Measurements from ENCODE around the gene ZNF559.

The ZNF559 gene

DNA sequence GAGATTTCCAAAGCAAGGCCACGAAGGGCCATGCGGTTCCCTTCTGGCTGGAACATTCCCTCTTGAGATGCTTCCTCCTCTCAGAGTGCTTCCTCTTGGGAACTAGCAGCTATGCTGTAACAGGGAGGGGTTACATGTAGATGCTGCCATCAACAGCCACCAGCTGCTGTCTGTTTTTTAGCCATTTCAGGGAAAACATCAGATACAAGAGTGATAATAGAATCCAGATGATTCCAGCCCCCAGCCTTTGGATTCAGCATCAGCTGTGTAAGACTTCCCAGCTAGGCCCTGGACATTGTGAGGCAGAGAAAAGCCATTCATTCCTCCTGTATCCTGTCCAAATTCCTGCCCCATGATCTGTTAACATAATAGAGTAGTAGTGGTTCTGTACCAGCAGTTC is 30.7 kb downstream of the ZNF559 start:
- DNase-seq = no peak

DNA sequence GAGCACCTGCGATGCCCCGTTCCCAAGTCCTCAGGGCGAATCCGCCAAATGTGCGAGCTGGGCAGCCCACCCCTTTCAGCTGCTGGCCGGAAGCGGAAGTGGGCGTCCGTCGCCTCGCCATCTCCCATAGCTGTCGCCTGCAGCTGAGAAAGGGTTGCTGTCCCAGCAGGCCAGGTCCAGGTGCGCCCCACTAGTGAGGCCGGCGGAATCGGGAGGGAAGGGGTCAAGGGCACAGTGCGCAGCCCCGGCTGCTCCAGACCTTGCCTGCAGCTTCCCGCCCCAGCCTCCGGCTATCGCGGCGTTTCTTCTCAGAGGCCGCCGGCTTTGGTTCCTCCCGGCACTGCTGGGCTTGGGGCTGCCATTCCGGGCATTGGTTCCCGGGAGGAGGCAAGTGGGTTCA is 38.9 kb downstream of the ZNF559 start, which contains the start of gene ZNF177:
Gene ZNF177, plus strand, starts transcription at position 109 of the 400 bp plus-strand sequence. CDS start 15,299 bp downstream, outside the sequence.
- DNase-seq = peak; percentile 8

DNA sequence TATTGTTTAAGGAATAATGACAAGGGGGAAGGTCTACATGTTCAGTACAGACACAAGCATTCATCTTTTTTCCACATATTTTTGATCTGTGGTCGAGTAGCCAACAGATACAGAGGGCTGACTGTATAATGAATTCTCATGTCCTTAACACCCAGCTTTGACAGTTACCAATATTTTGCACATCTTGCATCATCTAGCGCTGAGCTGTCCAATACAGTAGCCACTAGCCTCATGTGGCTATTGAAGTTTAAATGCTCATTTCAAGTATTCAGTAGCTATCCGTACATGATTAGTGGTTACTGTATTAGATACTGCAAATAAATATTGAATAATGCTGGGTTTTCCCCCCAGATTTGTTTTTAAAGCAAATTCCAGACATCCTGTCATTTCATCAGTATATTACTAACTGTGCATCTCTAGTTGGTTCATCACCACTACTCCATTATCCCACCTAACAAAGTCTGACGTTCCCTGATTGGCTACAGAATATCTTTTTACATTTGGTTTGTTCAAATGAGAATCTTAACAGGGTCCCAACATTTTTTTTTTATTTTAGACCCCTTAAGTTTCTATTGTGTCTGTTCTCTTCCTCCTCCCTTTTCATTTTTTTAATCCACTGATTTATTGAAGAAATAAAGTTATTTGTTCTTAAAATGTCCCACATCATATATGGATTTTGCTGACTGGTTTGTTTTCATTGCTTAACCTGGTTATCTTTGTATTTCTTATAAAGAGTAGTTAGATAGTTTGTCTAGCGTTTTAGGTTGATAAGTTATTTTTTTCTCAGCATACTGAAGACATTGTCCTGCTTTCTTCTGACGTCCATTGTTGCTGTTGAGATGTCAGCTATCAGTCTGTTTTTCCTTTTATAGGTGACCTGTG is 47.0 kb downstream of the ZNF559 start:
- DNase-seq = no peak

DNA sequence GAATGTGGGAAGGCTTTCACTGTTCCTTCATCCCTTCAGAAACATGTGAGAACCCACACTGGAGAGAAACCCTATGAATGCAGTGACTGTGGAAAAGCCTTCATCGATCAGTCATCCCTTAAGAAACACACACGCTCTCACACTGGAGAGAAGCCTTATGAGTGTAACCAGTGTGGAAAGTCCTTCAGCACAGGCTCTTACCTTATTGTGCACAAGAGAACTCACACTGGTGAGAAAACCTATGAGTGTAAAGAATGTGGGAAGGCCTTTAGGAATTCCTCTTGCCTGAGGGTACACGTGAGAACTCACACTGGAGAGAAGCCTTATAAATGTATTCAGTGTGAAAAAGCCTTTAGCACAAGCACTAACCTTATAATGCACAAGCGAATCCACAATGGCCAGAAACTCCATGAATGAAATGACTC is 57.4 kb downstream of the ZNF559 start:
- no peak for DNase-seq
